HEK293T (cell line): ENCODE data around the gene POLN.

Experiments used
- CTCF ChIA-PET: fragments of 350-600 bp; formaldehyde crosslinking; extraction: SDS; loops from one replicate; lab custom pipeline; 2021; ENCODE audit warnings: antibody characterized with exemption, inconsistent platforms; lab: Yijun Ruan, JAX
- POLR2A ChIA-PET: fragments of 350-600 bp; formaldehyde crosslinking; extraction: SDS; loops from one replicate; lab custom pipeline; 2020; ENCODE audit warnings: antibody characterized with exemption, inconsistent platforms; lab: Yijun Ruan, JAX
- DNase-seq: peaks from one replicate; pipeline ENCODE4 v3.0.0; 2012; ENCODE audit warnings: mixed read lengths; ENCODE audit errors: extremely low spot score
- ARNT ChIP-seq: fragments of 450-650 bp; IDR thresholded peaks from 2 replicates; pipeline ENCODE4 v1.6.1; 2017; ENCODE audit warnings: mild to moderate bottlenecking
- BHLHE40 ChIP-seq: fragments of 450-650 bp; IDR thresholded peaks from 2 replicates; pipeline ENCODE4 v1.6.1; 2016; ENCODE audit warnings: mild to moderate bottlenecking, moderate library complexity, borderline replicate concordance
- CTBP1 ChIP-seq: fragments of 450-650 bp; IDR thresholded peaks from 2 replicates; pipeline ENCODE4 v1.6.1; 2016; ENCODE audit warnings: borderline replicate concordance
- ELF4 ChIP-seq: fragments of 450-650 bp; IDR thresholded peaks from 2 replicates; pipeline ENCODE4 v1.6.1; 2017; ENCODE audit warnings: antibody characterized with exemption
- FOXA1 ChIP-seq: fragments of 450-650 bp; IDR thresholded peaks from 2 replicates; pipeline ENCODE4 v1.6.1; 2016; ENCODE audit warnings: mild to moderate bottlenecking
- FOXK2 ChIP-seq: fragments of 450-650 bp; IDR thresholded peaks from 2 replicates; pipeline ENCODE4 v1.6.1; 2016; ENCODE audit warnings: mild to moderate bottlenecking
- HDGF ChIP-seq: fragments of 450-650 bp; IDR thresholded peaks from 2 replicates; pipeline ENCODE4 v1.6.1; 2017; ENCODE audit warnings: antibody characterized with exemption, borderline replicate concordance
- L3MBTL2 ChIP-seq: fragments of 450-650 bp; conservative IDR thresholded peaks from 2 replicates; pipeline ENCODE4 v1.6.1; 2016; ENCODE audit warnings: mild to moderate bottlenecking
- LEF1 ChIP-seq: fragments of 450-650 bp; IDR thresholded peaks from 2 replicates; pipeline ENCODE4 v1.6.1; 2017; ENCODE audit warnings: mild to moderate bottlenecking, borderline replicate concordance
- NFRKB ChIP-seq: fragments of 450-650 bp; IDR thresholded peaks from 2 replicates; pipeline ENCODE4 v1.6.1; 2016; ENCODE audit warnings: mild to moderate bottlenecking, moderate library complexity
- SP1 ChIP-seq: fragments of 450-650 bp; IDR thresholded peaks from 2 replicates; pipeline ENCODE4 v1.6.1; 2017
- SUZ12 ChIP-seq: fragments of 450-650 bp; IDR thresholded peaks from 2 replicates; pipeline ENCODE4 v1.6.1; 2016; ENCODE audit warnings: mild to moderate bottlenecking
- TARDBP ChIP-seq: fragments of 450-650 bp; IDR thresholded peaks from 2 replicates; pipeline ENCODE4 v1.6.1; 2016
- ZNF384 ChIP-seq: fragments of 450-650 bp; IDR thresholded peaks from 2 replicates; pipeline ENCODE4 v1.6.1; 2016
- TF ChIP-seq, protein P1 (sequence below): fragments of 450-650 bp; IDR thresholded peaks from 2 replicates; pipeline ENCODE4 v1.6.1; 2016

POLN gene

DNA sequence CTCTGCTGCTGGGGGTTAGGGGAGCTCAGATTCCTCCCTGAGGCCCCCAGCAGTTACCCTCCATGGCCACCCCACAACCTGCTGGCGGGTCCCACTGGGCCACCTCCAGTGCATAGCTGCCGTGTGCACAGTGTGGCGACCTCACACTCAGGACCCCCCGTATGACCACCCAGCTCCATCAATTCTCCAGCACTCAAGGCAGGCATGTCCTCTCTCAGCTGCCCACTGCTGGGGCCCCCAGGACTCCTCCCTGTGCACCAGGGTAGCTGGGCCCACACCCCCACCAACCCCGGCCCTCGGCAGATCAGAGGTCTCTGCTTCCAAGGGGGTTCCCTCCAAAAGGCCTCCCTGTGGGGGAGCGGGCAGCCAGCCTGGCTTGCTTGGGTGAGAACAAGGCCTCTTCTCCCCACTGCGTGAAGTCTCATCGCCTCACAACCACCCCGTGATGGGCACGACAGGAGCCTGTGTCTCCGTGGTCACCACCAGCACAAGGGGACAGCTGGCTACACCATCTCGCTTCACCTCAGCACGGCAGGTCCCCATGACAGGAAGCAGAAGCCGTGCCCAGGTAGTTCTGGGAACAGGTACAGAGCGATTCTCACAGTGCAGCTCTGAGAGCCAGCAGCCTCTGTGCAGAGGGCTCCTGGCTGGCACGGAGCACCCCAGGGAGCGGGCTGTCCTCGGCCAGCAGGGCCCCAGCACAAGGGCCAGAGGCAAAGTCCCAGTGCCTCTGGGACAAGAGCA is 4.6 kb upstream of the POLN start:
- no peak for DNase-seq
- CTCF ChIA-PET = no interaction called here
- POLR2A ChIA-PET = interaction anchor here (0.9 kb wide), 1 partner anchor 16 kb away, joined by 3 read pairs; no protein-coding TSS in a partner anchor
- TF ChIP-seq FOXA1 (no peak), BHLHE40 (no peak), SP1 (no peak), TARDBP (no peak), L3MBTL2 (no peak), ZNF384 (no peak), LEF1 (no peak), CTBP1 (no peak), SUZ12 (no peak), ARNT (no peak), HDGF (no peak), ELF4 (no peak)
- TF ChIP-seq, protein P1, sequence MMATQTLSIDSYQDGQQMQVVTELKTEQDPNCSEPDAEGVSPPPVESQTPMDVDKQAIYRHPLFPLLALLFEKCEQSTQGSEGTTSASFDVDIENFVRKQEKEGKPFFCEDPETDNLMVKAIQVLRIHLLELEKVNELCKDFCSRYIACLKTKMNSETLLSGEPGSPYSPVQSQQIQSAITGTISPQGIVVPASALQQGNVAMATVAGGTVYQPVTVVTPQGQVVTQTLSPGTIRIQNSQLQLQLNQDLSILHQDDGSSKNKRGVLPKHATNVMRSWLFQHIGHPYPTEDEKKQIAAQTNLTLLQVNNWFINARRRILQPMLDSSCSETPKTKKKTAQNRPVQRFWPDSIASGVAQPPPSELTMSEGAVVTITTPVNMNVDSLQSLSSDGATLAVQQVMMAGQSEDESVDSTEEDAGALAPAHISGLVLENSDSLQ = no peak

DNA sequence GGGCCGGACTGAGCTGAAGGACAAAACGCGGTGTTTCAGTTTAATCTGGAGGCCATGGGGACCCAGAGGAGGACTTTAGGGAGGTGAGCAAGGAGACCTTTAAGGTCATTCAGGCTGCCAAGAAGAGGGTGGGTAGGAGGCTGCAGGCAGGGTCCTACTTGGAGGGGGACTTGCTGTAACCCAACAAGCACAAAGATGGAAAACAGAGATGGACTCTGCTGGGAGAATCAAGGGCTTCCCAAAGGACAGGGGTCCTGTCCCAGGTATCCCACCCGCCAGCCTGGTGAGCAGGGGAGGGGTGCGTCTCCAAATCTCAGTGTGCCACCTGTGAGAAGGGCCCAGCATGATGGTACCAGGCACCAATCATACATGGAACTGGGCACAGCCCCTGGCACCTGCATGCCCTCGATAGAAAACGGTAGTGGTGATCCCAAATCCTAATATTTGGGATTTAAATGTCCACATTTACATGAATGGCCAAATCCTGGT is 3.9 kb upstream of the POLN start:
- ChIA-PET CTCF (no interaction called here), POLR2A (interaction anchor here (0.9 kb wide), 1 partner anchor 16 kb away, joined by 3 read pairs; no protein-coding TSS in a partner anchor)
- TF ChIP-seq, protein P1 = no peak
- TF ChIP-seq CTBP1 = no peak
- no peak for TF ChIP-seq ARNT
- no peak for TF ChIP-seq L3MBTL2
- no peak for TF ChIP-seq SUZ12
- no peak for TF ChIP-seq FOXA1
- TF ChIP-seq ELF4 = no peak
- DNase-seq = no peak

DNA sequence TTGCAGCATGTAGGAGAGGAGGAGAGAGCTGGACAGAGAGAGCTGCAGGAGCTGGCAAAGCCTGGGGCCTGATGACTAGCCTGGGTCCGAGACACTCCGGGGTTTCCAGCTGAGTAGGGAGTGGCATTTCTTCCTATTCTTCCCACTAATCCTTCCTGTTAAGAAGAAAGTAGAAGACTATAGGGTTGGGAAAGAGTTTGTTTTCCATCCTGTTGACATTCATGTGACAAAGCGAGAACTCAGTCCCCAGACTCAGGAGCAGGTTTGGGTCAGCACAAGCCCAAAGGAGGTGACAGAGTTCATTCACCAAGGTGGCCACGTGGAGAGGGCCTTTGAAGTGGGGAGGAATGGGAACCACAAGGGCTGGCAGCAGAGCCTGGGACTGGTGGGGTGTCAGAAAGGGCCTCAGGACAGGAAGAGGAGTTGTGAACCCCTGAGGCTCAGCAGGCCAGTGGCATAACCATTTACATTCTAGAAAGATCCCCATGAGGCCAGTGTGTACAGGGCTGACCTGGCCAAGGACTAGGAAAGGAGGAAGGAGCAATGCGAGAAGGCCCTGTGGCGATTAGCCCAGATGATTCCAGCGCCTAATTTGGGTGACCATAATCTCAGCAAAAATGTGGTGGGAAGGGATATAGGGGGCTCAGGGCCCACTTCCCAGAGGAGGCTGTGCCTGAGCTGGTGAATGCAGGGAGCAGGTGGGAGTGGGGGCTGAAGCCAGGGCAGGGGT is 3.3 kb upstream of the POLN start:
- ChIA-PET POLR2A (interaction anchor here (0.9 to 1.9 kb wide), 2 partner anchors 17 kb away, joined by 3 to 11 read pairs; partner anchors contain the start of gene MXD4), CTCF (no interaction called here)
- TF ChIP-seq L3MBTL2 (no peak), BHLHE40 (no peak), ELF4 (no peak), NFRKB (no peak), HDGF (no peak)
- TF ChIP-seq, protein P1 = no peak
- DNase-seq = peak; percentile 9

DNA sequence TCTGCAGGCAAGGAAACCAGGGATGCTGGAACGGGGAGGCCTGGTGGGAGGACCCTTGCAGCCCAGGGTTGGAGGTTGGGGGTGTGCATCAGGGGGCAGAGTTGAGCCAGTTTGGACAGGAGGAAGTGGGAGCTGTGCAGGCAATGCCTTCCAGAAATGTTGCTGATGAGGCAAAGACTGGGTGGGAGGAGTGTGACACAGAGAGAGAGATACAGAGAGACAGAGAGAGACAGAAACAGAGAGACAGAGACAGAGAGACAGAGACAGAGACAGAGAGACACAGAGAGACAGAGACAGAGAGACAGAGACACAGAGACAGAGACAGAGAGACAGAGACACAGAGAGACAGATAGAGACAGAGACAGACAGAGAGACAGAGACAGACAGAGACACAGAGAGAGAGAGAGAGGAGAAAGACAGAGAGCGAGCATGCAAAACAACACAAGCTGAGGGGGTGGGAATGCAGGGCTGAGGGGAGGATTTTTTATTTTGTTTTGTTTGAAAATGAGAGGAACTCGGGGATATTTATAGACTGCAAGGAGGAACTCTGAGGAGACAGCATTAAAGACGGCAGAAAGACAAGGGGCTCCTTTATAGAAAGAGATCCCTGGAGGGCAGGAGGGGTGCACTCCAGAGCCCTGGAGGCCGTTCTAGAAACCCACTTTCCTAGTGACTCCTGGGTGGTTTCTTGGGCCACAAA is 1.9 kb upstream of the POLN start:
- peak; percentile 20 for DNase-seq
- POLR2A ChIA-PET = interaction anchor here (1.9 kb wide), 1 partner anchor 18 kb away, joined by 11 read pairs; the partner anchor contains the start of gene MXD4
- TF ChIP-seq, protein P1 = no peak
- TF ChIP-seq HDGF (no peak), SP1 (no peak), FOXA1 (no peak), LEF1 (no peak), ELF4 (no peak), TARDBP (no peak), SUZ12 (no peak), ZNF384 (no peak), ARNT (no peak), L3MBTL2 (no peak), CTBP1 (no peak), BHLHE40 (no peak)
- CTCF ChIA-PET = interaction anchor here (1.2 kb wide), 1 partner anchor 21 kb away, joined by 3 read pairs; no protein-coding TSS in a partner anchor

DNA sequence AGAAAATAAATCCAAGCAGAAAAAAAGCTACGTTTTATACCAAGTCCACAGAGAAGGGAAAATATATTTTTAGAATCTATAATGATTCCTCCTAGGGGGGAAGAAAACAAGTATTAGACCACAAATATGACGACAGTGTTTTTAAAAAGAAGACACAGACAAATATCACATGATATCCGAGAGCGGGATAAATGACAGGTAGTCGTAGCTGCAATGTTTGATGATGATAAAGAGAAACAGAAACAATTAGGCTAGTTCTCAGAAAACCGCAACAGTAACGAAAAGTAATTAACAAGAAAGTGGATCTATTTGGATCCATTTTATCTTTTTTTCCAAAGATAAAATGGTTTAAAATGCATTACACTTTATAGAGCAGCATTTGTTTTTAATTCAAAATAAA is 918 bp downstream of the POLN start:
- TF ChIP-seq HDGF (no peak), BHLHE40 (no peak), TARDBP (no peak), FOXK2 (no peak), SP1 (no peak), ELF4 (no peak)
- CTCF ChIA-PET = interaction anchor here (0.9 to 2.5 kb wide), 3 partner anchors 8 to 180 kb away, joined by 3 to 14 read pairs (median 4); no protein-coding TSS in a partner anchor
- DNase-seq = no peak
- POLR2A ChIA-PET = interaction anchor here (0.7 to 1.7 kb wide), 5 partner anchors 11 to 723 kb away, joined by 3 to 8 read pairs (median 4); partner anchors contain the start of genes GRK4, MXD4 and NOP14
